K562 (cell line): ENCODE results near the gene BMI1.

ENCODE experiments used
- ARID4B ChIP-seq: sonication (generic); formaldehyde crosslinking; IDR thresholded peaks from 2 replicates; pipeline ENCODE4 v1.8.0; 2022; ENCODE audit warnings: mild to moderate bottlenecking, missing genetic modification reagents
- CTCF ChIP-seq, 3 experiments: IDR thresholded peaks in 2 of 3; conservative IDR thresholded peaks in 1 of 3; 2 replicates each; pipeline ENCODE4 v1.5.1; 2011 to 2012; ENCODE audit warnings: low read length in 3 of 3, mild to moderate bottlenecking in 3 of 3, control low read depth in 2 of 3, improper control_type of control experiment in 1 of 3, inconsistent platforms in 1 of 3, low read depth in 1 of 3, mixed read lengths in 1 of 3, moderate library complexity in 1 of 3; ENCODE audit not compliant: insufficient read depth in 2 of 3
- MXI1 ChIP-seq: IDR thresholded peaks from 2 replicates; pipeline ENCODE4 v1.6.1; 2011; ENCODE audit warnings: low read depth, mild to moderate bottlenecking, improper control_type of control experiment, low read length
- NFIC ChIP-seq: fragments of 450-650 bp; IDR thresholded peaks from 2 replicates; pipeline ENCODE4 v1.6.1; 2017; ENCODE audit warnings: mild to moderate bottlenecking, inconsistent platforms
- NR2F6 ChIP-seq: fragments of 450-650 bp; formaldehyde crosslinking; IDR thresholded peaks from 2 replicates; pipeline ENCODE4 v1.4.0; 2020; ENCODE audit warnings: mild to moderate bottlenecking
- POLR2A ChIP-seq: fragments of 450-650 bp; conservative IDR thresholded peaks from 2 replicates; pipeline ENCODE4 v1.6.1; 2016
- SP1 ChIP-seq: sonication (generic); formaldehyde crosslinking; IDR thresholded peaks from 2 replicates; pipeline ENCODE4 v1.8.1; 2022; ENCODE audit warnings: mild to moderate bottlenecking, missing genetic modification reagents
- SRF ChIP-seq, 2 experiments: fragments of 250-450, 450-650 bp in 1 of 2; sonication (Bioruptor Pico) in 1 of 2; sonication (generic) in 1 of 2; formaldehyde crosslinking; IDR thresholded peaks; 2 replicates each; pipeline versions ENCODE4 v1.5.0 to v1.5.1; 2020 to 2022; ENCODE audit warnings: mild to moderate bottlenecking in 1 of 2, missing genetic modification reagents in 1 of 2
- STAG1 ChIP-seq: sonication (generic); formaldehyde crosslinking; IDR thresholded peaks from 2 replicates; pipeline ENCODE4 v1.5.0; 2020; ENCODE audit warnings: missing genetic modification reagents, borderline replicate concordance
- ZBED1 ChIP-seq: IDR thresholded peaks from 2 replicates; pipeline ENCODE4 v1.6.1; 2014
- TF ChIP-seq, protein P1 (sequence below): sonication (generic); formaldehyde crosslinking; IDR thresholded peaks from 2 replicates; pipeline ENCODE4 v1.9.0; 2022; ENCODE audit warnings: mild to moderate bottlenecking, missing genetic modification reagents

- TF ChIP-seq ARID4B (no peak), SRF (CRISPR knock-in tag; IDR thresholded peaks at IDR 0.05) (no peak), POLR2A (no peak), NR2F6 (no peak), MXI1 (no peak), ZBED1 (no peak), SP1 (CRISPR knock-in tag) (no peak), NFIC (no peak), STAG1 (CRISPR knock-in tag) (no peak), CTCF (IDR thresholded peaks at IDR 0.05 in 2 of 3, conservative IDR thresholded peaks at IDR 0.05 in 1 of 3; ENCODE audit: insufficient read depth in 2 of 3, low read depth in 1 of 3, low read length in 3 of 3) (no peak)
- TF ChIP-seq, protein P1, sequence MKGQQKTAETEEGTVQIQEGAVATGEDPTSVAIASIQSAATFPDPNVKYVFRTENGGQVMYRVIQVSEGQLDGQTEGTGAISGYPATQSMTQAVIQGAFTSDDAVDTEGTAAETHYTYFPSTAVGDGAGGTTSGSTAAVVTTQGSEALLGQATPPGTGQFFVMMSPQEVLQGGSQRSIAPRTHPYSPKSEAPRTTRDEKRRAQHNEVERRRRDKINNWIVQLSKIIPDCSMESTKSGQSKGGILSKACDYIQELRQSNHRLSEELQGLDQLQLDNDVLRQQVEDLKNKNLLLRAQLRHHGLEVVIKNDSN (CRISPR knock-in tag): no peak
Measured at GRCh38 chr10:22363305-22363704, 42.4 kb downstream of the BMI1 start.
